ENCODE measurements around the gene PHLDA2. TPM values are rescaled to one million over a fixed set of nuclear protein-coding genes. Genes with fewer than 3 reads are reported as not detected.
A peak's percentile ranks its signal among the peaks of the same experiment; 100 is the strongest.

The PHLDA2 gene
- total and polyA plus RNA-seq, 2 of the 13 experiments (the other 11 are each of a cell fraction or from before 2014, with no cell fraction given), result 0.55 to 0.78 TPM

DNA sequence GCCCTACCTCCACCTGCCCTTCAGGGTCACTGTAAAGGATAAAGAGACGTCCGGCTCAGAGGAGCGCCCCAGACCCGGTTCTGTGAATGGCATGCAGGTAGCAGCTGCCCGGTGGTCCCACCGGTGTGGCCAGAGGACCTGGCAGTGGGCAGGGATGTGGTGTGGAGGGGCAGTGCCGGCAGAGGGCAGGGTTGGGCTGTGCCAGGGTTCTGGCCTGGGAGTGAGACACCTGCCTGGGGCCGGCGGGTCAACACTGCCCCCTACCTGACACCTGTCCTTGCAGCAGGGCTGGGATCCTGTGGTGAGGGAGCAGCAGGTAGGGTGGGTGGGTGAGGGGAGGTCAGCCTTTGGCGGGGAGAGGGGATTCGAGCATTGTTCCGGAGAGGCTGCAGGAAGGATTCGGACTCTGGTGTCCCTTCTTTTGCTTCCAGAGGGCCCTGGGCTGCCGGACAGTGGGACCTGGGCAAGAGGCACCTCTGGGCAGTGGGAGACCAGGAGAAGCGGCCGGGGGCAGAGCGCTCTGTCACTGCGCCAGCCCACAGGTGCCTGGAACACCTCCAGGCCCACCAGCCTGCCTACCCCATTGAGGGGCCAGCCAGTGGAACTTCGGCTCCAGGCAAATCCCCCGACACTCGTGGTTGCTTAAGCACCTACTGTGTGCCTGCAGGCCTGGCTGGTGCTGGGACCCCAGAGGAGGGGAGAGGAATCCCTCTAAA, 1.6 kb upstream of the PHLDA2 start (continued):
- TF ChIP-seq, protein P1, sequence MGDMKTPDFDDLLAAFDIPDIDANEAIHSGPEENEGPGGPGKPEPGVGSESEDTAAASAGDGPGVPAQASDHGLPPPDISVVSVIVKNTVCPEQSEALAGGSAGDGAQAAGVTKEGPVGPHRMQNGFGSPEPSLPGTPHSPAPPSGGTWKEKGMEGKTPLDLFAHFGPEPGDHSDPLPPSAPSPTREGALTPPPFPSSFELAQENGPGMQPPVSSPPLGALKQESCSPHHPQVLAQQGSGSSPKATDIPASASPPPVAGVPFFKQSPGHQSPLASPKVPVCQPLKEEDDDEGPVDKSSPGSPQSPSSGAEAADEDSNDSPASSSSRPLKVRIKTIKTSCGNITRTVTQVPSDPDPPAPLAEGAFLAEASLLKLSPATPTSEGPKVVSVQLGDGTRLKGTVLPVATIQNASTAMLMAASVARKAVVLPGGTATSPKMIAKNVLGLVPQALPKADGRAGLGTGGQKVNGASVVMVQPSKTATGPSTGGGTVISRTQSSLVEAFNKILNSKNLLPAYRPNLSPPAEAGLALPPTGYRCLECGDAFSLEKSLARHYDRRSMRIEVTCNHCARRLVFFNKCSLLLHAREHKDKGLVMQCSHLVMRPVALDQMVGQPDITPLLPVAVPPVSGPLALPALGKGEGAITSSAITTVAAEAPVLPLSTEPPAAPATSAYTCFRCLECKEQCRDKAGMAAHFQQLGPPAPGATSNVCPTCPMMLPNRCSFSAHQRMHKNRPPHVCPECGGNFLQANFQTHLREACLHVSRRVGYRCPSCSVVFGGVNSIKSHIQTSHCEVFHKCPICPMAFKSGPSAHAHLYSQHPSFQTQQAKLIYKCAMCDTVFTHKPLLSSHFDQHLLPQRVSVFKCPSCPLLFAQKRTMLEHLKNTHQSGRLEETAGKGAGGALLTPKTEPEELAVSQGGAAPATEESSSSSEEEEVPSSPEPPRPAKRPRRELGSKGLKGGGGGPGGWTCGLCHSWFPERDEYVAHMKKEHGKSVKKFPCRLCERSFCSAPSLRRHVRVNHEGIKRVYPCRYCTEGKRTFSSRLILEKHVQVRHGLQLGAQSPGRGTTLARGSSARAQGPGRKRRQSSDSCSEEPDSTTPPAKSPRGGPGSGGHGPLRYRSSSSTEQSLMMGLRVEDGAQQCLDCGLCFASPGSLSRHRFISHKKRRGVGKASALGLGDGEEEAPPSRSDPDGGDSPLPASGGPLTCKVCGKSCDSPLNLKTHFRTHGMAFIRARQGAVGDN (CRISPR knock-in tag; IDR thresholded peaks at IDR 0.05), result peak; percentile 46
- TF ChIP-seq SRY (CRISPR knock-in tag; IDR thresholded peaks at IDR 0.05) (no peak), HOXA7 (CRISPR knock-in tag; IDR thresholded peaks at IDR 0.05) (no peak), HDAC1 (CRISPR knock-in tag; IDR thresholded peaks at IDR 0.05) (0 out of 2 replicates have a peak, but pooled peaks have one; percentile 21), KDM3A (CRISPR knock-in tag; IDR thresholded peaks at IDR 0.05; ENCODE audit: low read depth) (no peak), ZFP90 (CRISPR knock-in tag; IDR thresholded peaks at IDR 0.05; ENCODE audit: borderline replicate concordance) (0 out of 2 replicates have a peak, but pooled peaks have one; percentile 15), MTF1 (CRISPR knock-in tag; IDR thresholded peaks at IDR 0.05) (no peak), SMAD3 (CRISPR knock-in tag; IDR thresholded peaks at IDR 0.05) (0 out of 2 replicates have a peak, but pooled peaks have one; percentile 28), SMAD9 (CRISPR knock-in tag; IDR thresholded peaks at IDR 0.05) (no peak), SIN3B (IDR thresholded peaks at IDR 0.05; ENCODE audit: low read length) (0 out of 2 replicates have a peak, but pooled peaks have one; percentile 30), FOXA1 (IDR thresholded peaks at IDR 0.05) (no peak), FOXA1 (CRISPR knock-in tag; IDR thresholded peaks at IDR 0.05) (0 out of 2 replicates have a peak, but pooled peaks have one; percentile 15), ZSCAN25 (CRISPR knock-in tag; IDR thresholded peaks at IDR 0.05) (peak; percentile 97)
- TF ChIP-seq, protein P2, sequence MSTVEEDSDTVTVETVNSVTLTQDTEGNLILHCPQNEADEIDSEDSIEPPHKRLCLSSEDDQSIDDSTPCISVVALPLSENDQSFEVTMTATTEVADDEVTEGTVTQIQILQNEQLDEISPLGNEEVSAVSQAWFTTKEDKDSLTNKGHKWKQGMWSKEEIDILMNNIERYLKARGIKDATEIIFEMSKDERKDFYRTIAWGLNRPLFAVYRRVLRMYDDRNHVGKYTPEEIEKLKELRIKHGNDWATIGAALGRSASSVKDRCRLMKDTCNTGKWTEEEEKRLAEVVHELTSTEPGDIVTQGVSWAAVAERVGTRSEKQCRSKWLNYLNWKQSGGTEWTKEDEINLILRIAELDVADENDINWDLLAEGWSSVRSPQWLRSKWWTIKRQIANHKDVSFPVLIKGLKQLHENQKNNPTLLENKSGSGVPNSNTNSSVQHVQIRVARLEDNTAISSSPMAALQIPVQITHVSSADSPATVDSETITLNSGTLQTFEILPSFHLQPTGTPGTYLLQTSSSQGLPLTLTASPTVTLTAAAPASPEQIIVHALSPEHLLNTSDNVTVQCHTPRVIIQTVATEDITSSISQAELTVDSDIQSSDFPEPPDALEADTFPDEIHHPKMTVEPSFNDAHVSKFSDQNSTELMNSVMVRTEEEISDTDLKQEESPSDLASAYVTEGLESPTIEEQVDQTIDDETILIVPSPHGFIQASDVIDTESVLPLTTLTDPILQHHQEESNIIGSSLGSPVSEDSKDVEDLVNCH (CRISPR knock-in tag; IDR thresholded peaks at IDR 0.05), result no peak
- TF ChIP-seq, protein P3, sequence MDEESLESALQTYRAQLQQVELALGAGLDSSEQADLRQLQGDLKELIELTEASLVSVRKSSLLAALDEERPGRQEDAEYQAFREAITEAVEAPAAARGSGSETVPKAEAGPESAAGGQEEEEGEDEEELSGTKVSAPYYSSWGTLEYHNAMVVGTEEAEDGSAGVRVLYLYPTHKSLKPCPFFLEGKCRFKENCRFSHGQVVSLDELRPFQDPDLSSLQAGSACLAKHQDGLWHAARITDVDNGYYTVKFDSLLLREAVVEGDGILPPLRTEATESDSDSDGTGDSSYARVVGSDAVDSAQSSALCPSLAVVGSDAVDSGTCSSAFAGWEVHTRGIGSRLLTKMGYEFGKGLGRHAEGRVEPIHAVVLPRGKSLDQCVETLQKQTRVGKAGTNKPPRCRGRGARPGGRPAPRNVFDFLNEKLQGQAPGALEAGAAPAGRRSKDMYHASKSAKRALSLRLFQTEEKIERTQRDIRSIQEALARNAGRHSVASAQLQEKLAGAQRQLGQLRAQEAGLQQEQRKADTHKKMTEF (CRISPR knock-in tag; IDR thresholded peaks at IDR 0.05), result peak; percentile 55; the same call in 1 of the 2 replicates
- TF ChIP-seq, protein P4, sequence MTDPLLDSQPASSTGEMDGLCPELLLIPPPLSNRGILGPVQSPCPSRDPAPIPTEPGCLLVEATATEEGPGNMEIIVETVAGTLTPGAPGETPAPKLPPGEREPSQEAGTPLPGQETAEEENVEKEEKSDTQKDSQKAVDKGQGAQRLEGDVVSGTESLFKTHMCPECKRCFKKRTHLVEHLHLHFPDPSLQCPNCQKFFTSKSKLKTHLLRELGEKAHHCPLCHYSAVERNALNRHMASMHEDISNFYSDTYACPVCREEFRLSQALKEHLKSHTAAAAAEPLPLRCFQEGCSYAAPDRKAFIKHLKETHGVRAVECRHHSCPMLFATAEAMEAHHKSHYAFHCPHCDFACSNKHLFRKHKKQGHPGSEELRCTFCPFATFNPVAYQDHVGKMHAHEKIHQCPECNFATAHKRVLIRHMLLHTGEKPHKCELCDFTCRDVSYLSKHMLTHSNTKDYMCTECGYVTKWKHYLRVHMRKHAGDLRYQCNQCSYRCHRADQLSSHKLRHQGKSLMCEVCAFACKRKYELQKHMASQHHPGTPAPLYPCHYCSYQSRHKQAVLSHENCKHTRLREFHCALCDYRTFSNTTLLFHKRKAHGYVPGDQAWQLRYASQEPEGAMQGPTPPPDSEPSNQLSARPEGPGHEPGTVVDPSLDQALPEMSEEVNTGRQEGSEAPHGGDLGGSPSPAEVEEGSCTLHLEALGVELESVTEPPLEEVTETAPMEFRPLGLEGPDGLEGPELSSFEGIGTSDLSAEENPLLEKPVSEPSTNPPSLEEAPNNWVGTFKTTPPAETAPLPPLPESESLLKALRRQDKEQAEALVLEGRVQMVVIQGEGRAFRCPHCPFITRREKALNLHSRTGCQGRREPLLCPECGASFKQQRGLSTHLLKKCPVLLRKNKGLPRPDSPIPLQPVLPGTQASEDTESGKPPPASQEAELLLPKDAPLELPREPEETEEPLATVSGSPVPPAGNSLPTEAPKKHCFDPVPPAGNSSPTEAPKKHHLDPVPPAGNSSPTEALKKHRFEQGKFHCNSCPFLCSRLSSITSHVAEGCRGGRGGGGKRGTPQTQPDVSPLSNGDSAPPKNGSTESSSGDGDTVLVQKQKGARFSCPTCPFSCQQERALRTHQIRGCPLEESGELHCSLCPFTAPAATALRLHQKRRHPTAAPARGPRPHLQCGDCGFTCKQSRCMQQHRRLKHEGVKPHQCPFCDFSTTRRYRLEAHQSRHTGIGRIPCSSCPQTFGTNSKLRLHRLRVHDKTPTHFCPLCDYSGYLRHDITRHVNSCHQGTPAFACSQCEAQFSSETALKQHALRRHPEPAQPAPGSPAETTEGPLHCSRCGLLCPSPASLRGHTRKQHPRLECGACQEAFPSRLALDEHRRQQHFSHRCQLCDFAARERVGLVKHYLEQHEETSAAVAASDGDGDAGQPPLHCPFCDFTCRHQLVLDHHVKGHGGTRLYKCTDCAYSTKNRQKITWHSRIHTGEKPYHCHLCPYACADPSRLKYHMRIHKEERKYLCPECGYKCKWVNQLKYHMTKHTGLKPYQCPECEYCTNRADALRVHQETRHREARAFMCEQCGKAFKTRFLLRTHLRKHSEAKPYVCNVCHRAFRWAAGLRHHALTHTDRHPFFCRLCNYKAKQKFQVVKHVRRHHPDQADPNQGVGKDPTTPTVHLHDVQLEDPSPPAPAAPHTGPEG (CRISPR knock-in tag; IDR thresholded peaks at IDR 0.05), result no peak

All from HepG2 (cell line).